ENCODE data around the gene FAM110D. TPM values are rescaled to one million over a fixed set of nuclear protein-coding genes. Genes with fewer than 3 reads are reported as not detected.

FAM110D gene
- polyA plus RNA-seq, 5 donors = 1.2 to 2.0 (median 1.6) TPM

DNA sequence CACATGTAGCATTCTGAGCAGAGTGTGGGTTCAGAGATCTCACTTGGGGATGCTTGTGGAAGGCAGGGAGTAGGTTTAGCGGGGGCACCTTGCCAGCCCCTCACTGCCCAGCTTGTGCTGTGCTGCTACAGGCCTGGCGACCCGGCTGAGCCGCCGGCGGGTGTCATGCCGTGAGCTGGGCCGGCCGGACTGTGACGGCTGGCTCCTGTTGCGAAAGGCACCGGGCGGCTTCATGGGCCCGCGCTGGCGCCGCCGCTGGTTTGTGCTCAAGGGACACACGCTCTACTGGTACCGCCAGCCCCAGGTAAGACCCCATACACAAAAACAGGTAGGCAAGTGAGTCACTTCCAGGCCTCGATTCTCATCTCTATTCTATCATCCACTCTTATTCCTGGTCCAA, 26.0 kb downstream of the FAM110D start:
- DNase-seq = no peak

- DNase-seq = no peak
Measured at GRCh38 chr1:26187882-26188281, 29.0 kb downstream of the FAM110D start.

DNA sequence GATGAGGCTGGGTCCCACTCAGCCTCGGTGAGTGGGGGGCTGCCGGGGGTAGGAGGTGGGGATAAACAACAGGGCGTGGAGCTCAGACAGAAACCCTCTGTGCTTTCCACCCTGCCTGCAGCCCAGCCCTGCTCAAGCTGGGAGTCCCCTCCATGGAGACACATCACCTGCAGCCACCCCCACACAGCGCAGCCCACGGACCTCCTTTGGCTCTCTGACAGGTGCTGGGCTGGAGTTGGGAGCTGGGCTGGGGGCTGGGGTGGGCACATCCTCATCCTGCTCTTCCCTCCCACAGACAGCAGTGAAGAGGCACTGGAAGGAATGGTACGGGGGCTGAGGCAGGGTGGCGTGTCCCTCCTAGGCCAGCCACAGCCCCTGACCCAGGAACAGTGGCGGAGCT, 29.6 kb downstream of the FAM110D start:
- DNase-seq = no peak

GRCh38 chr1:26189331-26189730, 30.5 kb downstream of the FAM110D start:
- no peak for DNase-seq

GRCh38 chr1:26189751-26190275, 30.9 kb downstream of the FAM110D start:
- no peak for DNase-seq

GRCh38 chr1:26190373-26190987, 31.6 kb downstream of the FAM110D start, which contains the start of gene CATSPER4:
CATSPER4 (plus strand) TSS chr1:26190602; CDS start chr1:26190628, 26 bp downstream.
- no peak for DNase-seq

GRCh38 chr1:26191739-26192138, 32.9 kb downstream of the FAM110D start:
- DNase-seq = no peak

- DNase-seq = no peak
Measured at GRCh38 chr1:26195805-26196204, 36.9 kb downstream of the FAM110D start.

GRCh38 chr1:26197301-26197700, 38.4 kb downstream of the FAM110D start:
- no peak for DNase-seq

DNA sequence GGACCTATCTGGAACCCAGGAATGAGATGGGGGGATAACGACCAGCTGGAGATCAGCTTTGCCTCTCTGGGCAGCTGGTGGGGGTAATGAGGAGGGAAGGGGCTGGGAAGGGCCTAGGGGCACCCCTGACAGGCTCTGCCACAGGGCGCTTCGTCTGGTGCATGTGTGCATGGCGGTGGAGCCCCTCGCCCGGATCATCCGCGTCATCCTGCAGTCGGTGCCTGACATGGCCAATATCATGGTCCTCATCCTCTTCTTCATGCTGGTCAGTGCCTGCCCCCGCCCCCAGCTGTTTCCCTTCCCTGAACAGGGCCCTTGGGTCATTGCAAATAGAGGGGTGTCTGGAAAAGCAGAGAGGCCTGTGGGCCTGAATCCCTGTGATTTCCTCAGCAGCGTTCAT, 38.9 kb downstream of the FAM110D start:
- DNase-seq = no peak

DNA sequence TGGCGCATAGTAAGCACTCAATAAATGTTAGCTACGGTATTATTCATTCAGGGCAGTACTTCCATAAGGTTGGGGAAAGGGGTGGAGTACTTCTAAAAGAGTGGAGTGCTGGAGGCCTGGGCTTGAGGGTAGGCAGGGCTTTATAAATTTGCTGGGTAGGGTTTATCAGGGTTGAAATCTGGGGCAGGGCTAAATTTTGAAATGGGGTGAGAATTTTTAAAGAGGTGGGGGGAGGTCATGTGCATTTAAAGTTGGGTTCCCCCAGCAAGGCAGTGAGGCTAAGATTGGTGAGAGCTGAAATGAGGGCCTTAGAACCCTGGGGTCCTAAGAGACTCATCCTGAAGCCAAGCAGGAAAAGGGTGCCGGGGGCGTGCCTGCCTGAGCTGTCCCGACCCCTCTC, 41.5 kb downstream of the FAM110D start:
- no peak for DNase-seq

DNA sequence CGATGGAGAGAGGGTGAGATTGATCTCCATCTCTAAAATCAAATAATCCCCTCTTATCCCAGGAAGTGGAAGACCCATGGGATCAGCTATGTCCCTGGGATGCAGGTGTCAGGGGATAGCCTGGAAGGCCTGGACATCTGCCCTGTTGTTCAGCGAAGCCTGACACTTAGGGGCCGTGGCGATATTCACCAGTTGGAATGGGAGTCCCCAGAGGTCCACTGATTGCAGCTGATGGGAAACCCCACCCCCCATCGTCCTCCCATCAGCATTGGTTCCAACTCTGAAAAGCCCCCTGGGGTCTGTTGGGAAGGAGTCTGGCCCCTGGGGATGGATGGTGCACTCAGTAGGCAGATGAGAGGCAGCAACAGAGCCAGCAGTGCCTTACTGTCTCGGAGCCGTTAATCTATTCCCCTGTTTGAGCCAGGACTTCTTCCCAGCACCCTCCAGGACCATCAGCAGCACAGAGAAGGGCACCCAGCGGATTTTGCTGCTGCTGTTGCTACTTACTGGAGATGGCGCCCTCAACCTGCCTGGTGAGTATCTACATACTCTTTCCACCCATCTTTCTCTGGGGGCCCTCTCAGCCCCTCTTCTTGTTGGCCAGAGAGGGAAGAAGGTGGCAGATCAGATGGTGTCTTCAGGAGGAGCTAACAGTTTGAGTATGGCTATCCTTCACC, 44.9 kb downstream of the FAM110D start:
- no peak for DNase-seq

DNA sequence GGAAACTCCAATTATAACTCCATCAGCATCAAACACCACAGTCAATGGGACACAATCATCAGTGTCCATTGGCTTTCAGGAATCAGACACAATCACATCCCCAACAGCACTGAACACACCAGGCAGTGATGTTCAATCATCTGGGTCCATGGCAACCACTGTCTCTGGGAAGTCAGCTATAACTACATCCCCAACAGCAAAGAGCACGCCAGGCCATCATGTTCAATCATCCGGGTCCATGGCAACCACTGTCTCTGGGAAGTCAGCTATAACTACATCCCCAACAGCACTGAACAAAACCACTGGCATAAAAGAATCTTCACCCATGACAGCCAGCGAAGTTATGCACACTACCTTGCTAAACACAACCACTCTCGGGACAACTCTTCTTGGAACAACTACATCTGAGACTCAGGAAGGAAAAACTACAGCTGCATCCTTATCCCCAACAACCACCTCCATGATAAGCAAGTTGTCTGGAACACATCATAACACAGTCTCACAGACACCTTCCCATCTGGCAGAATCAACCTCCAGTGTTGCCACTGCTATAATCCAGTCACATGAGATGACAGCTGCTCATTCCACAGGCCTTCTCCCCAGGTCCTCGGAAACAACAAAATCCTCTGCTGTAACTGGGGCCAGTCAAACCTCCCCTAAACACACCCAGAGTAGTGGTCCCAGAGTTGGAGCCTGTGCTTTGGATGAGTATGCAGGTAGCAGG, 51.4 kb downstream of the FAM110D start:
- no peak for DNase-seq

GRCh38 chr1:26212726-26213125, 53.8 kb downstream of the FAM110D start:
- no peak for DNase-seq

DNA sequence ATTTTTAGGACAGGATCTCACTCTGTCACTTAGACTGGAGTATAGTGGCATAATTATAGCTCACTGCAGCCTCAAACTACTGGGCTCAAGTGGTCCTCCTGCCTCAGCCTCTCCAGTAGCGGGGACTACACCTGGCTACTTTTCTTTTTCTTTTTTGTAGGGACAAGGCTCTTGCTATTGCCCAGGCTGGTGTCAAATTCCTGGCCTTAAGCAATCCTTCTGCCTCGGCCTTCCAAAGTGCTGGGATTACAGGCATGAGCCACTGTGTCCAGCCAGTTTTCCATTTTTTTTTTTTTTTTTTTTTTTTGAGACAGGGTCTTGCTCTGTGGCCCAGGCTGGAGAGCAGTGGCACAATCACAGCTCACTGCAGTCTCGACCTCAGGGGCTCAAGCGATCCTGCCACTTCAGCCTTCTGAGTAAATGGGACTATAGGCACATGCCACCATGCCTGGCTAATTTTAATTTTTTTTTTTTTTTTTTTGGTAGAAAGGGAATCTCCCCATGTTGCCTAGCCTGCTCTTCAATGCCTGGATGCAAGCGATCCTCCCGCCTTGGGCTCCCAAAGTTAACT, 54.5 kb downstream of the FAM110D start:
- DNase-seq = no peak

Other genes with a start within 250 kb of the FAM110D start
- gene PAFAH2, start 161.0 kb upstream of the FAM110D start, polyA plus RNA-seq (ENCODE audit: insufficient read depth in 1 of 5, insufficient read length in 5 of 5, low replicate concordance in 1 of 5) = 10 to 100 TPM; 11.6 to 14.1 (median 12.3) TPM
- gene EXTL1, start 137.3 kb upstream of the FAM110D start, polyA plus RNA-seq (ENCODE audit: insufficient read depth in 1 of 5, insufficient read length in 5 of 5, low replicate concordance in 1 of 5) = 1 to 10 TPM in 1 of 5 donors, under 1 TPM in 4; 0.49 to 1.5 (median 0.51) TPM
- under 1 TPM; 0.17 to 0.49 (median 0.20) TPM for gene SLC30A2, start 113.0 kb upstream of the FAM110D start, polyA plus RNA-seq (ENCODE audit: insufficient read depth in 1 of 5, insufficient read length in 5 of 5, low replicate concordance in 1 of 5)
- 1 to 10 TPM in 2 of 5 donors, under 1 TPM in 2, not detected in 1; 0.15 to 2.1 (median 1.3) TPM for gene TRIM63, start 91.4 kb upstream of the FAM110D start, polyA plus RNA-seq (ENCODE audit: insufficient read depth in 1 of 5, insufficient read length in 5 of 5, low replicate concordance in 1 of 5)
- gene PDIK1L, start 47.3 kb upstream of the FAM110D start, polyA plus RNA-seq (ENCODE audit: insufficient read depth in 1 of 5, insufficient read length in 5 of 5, low replicate concordance in 1 of 5) = 10 to 100 TPM; 17.2 to 26.9 (median 24.0) TPM
- not detected for gene C1orf232, start 9.9 kb downstream of the FAM110D start, polyA plus RNA-seq (ENCODE audit: insufficient read depth in 1 of 5, insufficient read length in 5 of 5, low replicate concordance in 1 of 5)
- gene ZNF593, start 10.8 kb downstream of the FAM110D start, polyA plus RNA-seq (ENCODE audit: insufficient read depth in 1 of 5, insufficient read length in 5 of 5, low replicate concordance in 1 of 5) = 10 to 100 TPM in 3 of 5 donors, 1 to 10 TPM in 2; 8.1 to 23.0 (median 14.2) TPM
- 1 to 10 TPM in 4 of 5 donors, under 1 TPM in 1; 0.75 to 2.0 (median 1.2) TPM for gene ZNF593OS, start 12.8 kb downstream of the FAM110D start, polyA plus RNA-seq (ENCODE audit: insufficient read depth in 1 of 5, insufficient read length in 5 of 5, low replicate concordance in 1 of 5)
- gene CNKSR1, start 18.4 kb downstream of the FAM110D start, polyA plus RNA-seq (ENCODE audit: insufficient read depth in 1 of 5, insufficient read length in 5 of 5, low replicate concordance in 1 of 5) = 10 to 100 TPM; 15.2 to 25.9 (median 24.0) TPM
- under 1 TPM in 1 of 5 donors, not detected in 4; 0.08 TPM for gene CATSPER4, start 31.5 kb downstream of the FAM110D start, polyA plus RNA-seq (ENCODE audit: insufficient read depth in 1 of 5, insufficient read length in 5 of 5, low replicate concordance in 1 of 5)
- 10 to 100 TPM; 20.0 to 26.4 (median 21.9) TPM for gene CEP85, start 75.1 kb downstream of the FAM110D start, polyA plus RNA-seq (ENCODE audit: insufficient read depth in 1 of 5, insufficient read length in 5 of 5, low replicate concordance in 1 of 5)
- 100 to 1,000 TPM in 2 of 5 donors, 10 to 100 TPM in 3; 89.9 to 123 (median 98.7) TPM for gene SH3BGRL3, start 121.0 kb downstream of the FAM110D start, polyA plus RNA-seq (ENCODE audit: insufficient read depth in 1 of 5, insufficient read length in 5 of 5, low replicate concordance in 1 of 5)
- gene UBXN11, start 147.6 kb downstream of the FAM110D start, polyA plus RNA-seq (ENCODE audit: insufficient read depth in 1 of 5, insufficient read length in 5 of 5, low replicate concordance in 1 of 5) = 10 to 100 TPM; 23.7 to 29.6 (median 27.9) TPM
- gene CD52, start 158.9 kb downstream of the FAM110D start, polyA plus RNA-seq (ENCODE audit: insufficient read depth in 1 of 5, insufficient read length in 5 of 5, low replicate concordance in 1 of 5) = 1 to 10 TPM; 2.8 to 7.0 (median 5.6) TPM
- gene CRYBG2, start 195.1 kb downstream of the FAM110D start, polyA plus RNA-seq (ENCODE audit: insufficient read depth in 1 of 5, insufficient read length in 5 of 5, low replicate concordance in 1 of 5) = 1 to 10 TPM in 4 of 5 donors, under 1 TPM in 1; 0.70 to 2.5 (median 1.5) TPM
- under 1 TPM in 4 of 5 donors, not detected in 1; 0.10 to 0.27 (median 0.19) TPM for gene ZNF683, start 213.7 kb downstream of the FAM110D start, polyA plus RNA-seq (ENCODE audit: insufficient read depth in 1 of 5, insufficient read length in 5 of 5, low replicate concordance in 1 of 5)

Measured in right lung (tissue), 5 donors.